Measurements from ENCODE around the gene TRPV4.

- TF ChIP-seq CTCF (IDR thresholded peaks at IDR 0.05; ENCODE audit: borderline replicate concordance, extremely low read depth, low read length, poor library complexity, severe bottlenecking): no peak
- no peak for TF ChIP-seq EZH2 (IDR thresholded peaks at IDR 0.05; ENCODE audit: borderline replicate concordance, low read depth, low read length, severe bottlenecking)
Observed at GRCh38 chr12:109741970-109742703, 91.1 kb downstream of the TRPV4 start.

Measured in DND-41 (cell line).